Measurements from ENCODE around the gene ABHD15.

- TF ChIP-seq, protein P1, sequence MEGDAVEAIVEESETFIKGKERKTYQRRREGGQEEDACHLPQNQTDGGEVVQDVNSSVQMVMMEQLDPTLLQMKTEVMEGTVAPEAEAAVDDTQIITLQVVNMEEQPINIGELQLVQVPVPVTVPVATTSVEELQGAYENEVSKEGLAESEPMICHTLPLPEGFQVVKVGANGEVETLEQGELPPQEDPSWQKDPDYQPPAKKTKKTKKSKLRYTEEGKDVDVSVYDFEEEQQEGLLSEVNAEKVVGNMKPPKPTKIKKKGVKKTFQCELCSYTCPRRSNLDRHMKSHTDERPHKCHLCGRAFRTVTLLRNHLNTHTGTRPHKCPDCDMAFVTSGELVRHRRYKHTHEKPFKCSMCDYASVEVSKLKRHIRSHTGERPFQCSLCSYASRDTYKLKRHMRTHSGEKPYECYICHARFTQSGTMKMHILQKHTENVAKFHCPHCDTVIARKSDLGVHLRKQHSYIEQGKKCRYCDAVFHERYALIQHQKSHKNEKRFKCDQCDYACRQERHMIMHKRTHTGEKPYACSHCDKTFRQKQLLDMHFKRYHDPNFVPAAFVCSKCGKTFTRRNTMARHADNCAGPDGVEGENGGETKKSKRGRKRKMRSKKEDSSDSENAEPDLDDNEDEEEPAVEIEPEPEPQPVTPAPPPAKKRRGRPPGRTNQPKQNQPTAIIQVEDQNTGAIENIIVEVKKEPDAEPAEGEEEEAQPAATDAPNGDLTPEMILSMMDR (IDR thresholded peaks at IDR 0.05): no peak
- TF ChIP-seq EP300 (IDR thresholded peaks at IDR 0.05) (no peak), POLR2A (IDR thresholded peaks at IDR 0.05) (no peak), POLR2AphosphoS5 (IDR thresholded peaks at IDR 0.05) (no peak)
Observed at GRCh38 chr17:29588017-29588561, 21.3 kb upstream of the ABHD15 start.
